ENCODE data around the gene CELF2.

Gene CELF2

GRCh38 chr10:11282661-11283060, 265.0 kb downstream of the CELF2 start:
- Histone ChIP-seq H2AFZ (no peak overlapping the region), H3K4me3 (ENCODE audit: low read depth, low read length) (no peak overlapping the region), H3K9me3 (ENCODE audit: control insufficient read depth, low read length) (no peaks in the 10 kb centered on the region), H3K27ac (no peak overlapping the region), H3K36me3 (ENCODE audit: control insufficient read depth, insufficient read depth, low read length) (no peaks in the 10 kb centered on the region), H3K79me2 (no peaks in the 10 kb centered on the region), H3K4me1 (no peaks in the 10 kb centered on the region), H3K9ac (no peak overlapping the region), H3K4me2 (ENCODE audit: low read length) (no peak overlapping the region), H3K27me3 (ENCODE audit: control insufficient read depth, insufficient read depth, low read length) (no peaks in the 10 kb centered on the region)
- TF ChIP-seq CTCF (IDR thresholded peaks at IDR 0.05), result no peak

GRCh38 chr10:11284291-11285085, 266.8 kb downstream of the CELF2 start:
- Histone ChIP-seq H3K9me3 (ENCODE audit: control insufficient read depth, low read length) (no peaks in the 10 kb centered on the region), H3K4me3 (ENCODE audit: low read depth, low read length) (no peak overlapping the region), H3K79me2 (no peaks in the 10 kb centered on the region), H3K36me3 (ENCODE audit: control insufficient read depth, insufficient read depth, low read length) (no peaks in the 10 kb centered on the region), H3K27ac (no peak overlapping the region), H2AFZ (no peak overlapping the region), H3K27me3 (ENCODE audit: control insufficient read depth, insufficient read depth, low read length) (no peaks in the 10 kb centered on the region), H3K9ac (no peak overlapping the region), H3K4me2 (ENCODE audit: low read length) (no peak overlapping the region), H3K4me1 (no peaks in the 10 kb centered on the region)
- no peak for TF ChIP-seq CTCF (IDR thresholded peaks at IDR 0.05)

- H3K79me2 ChIP-seq, result no peaks in the 10 kb centered on the region
- H3K4me2 ChIP-seq (ENCODE audit: low read length), result no peak overlapping the region
- H3K27me3 ChIP-seq (ENCODE audit: control insufficient read depth, insufficient read depth, low read length), result no peaks in the 10 kb centered on the region
- H3K36me3 ChIP-seq (ENCODE audit: control insufficient read depth, insufficient read depth, low read length), result no peaks in the 10 kb centered on the region
- H3K4me3 ChIP-seq (ENCODE audit: low read depth, low read length), result no peak overlapping the region
- H3K4me1 ChIP-seq, result no peaks in the 10 kb centered on the region
- H3K9me3 ChIP-seq (ENCODE audit: control insufficient read depth, low read length), result no peaks in the 10 kb centered on the region
- H2AFZ ChIP-seq, result no peak overlapping the region
- TF ChIP-seq CTCF (IDR thresholded peaks at IDR 0.05), result no peak
- H3K9ac ChIP-seq, result no peak overlapping the region
- H3K27ac ChIP-seq, result no peak overlapping the region
Observed at GRCh38 chr10:11285171-11285570, 267.5 kb downstream of the CELF2 start.

GRCh38 chr10:11286261-11286852, 268.7 kb downstream of the CELF2 start:
- no peak overlapping the region for H2AFZ ChIP-seq
- H3K9ac ChIP-seq, result no peak overlapping the region
- no peak overlapping the region for H3K4me3 ChIP-seq (ENCODE audit: low read depth, low read length)
- TF ChIP-seq CTCF (IDR thresholded peaks at IDR 0.05), result no peak
- no peak overlapping the region for H3K4me2 ChIP-seq (ENCODE audit: low read length)
- H3K36me3 ChIP-seq (ENCODE audit: control insufficient read depth, insufficient read depth, low read length), result no peaks in the 10 kb centered on the region
- no peaks in the 10 kb centered on the region for H3K79me2 ChIP-seq
- H3K27ac ChIP-seq, result no peak overlapping the region
- H3K9me3 ChIP-seq (ENCODE audit: control insufficient read depth, low read length), result no peaks in the 10 kb centered on the region
- no peaks in the 10 kb centered on the region for H3K27me3 ChIP-seq (ENCODE audit: control insufficient read depth, insufficient read depth, low read length)
- H3K4me1 ChIP-seq, result no peaks in the 10 kb centered on the region

Data from parathyroid adenoma (tissue), 2 donors.